Measurements from ENCODE around the gene CD200.

- TF ChIP-seq CTCF (conservative IDR thresholded peaks at IDR 0.05; ENCODE audit: low read length) (no peak), EZH2phosphoT487 (IDR thresholded peaks at IDR 0.05; ENCODE audit: borderline replicate concordance) (no peak)
Observed at GRCh38 chr3:112393360-112393728, 60.4 kb downstream of the CD200 start.

All from Loucy (cell line).